HG03103 (cell line): ENCODE measurements around the gene PRMT2.
"Not testable (repeated sequence)": the region's sequence is repeated elsewhere in the genome, so short reads cannot be mapped to it uniquely, and the experiment has no call there.

Experiments used
- ATAC-seq: cut with Tn5 transposase; IDR thresholded peaks from one replicate; pipeline ENCODE4 v1.9.1; 2021; ENCODE audit warnings: low read depth; ENCODE audit not compliant: unreplicated experiment

The PRMT2 gene

GRCh38 chr21:46666941-46667740 lies 31.7 kb downstream of the PRMT2 start:
- no peak for ATAC-seq

GRCh38 chr21:46667741-46668380 lies 32.4 kb downstream of the PRMT2 start:
- ATAC-seq, result no peak

- no peak for ATAC-seq
These were observed 32.9 kb downstream of the PRMT2 start for GRCh38 chr21:46668381-46668780.

GRCh38 chr21:46668904-46669303 lies 33.4 kb downstream of the PRMT2 start:
- ATAC-seq, result not testable (repeated sequence)

GRCh38 chr21:46674430-46675007 lies 39.0 kb downstream of the PRMT2 start:
- no peak for ATAC-seq

GRCh38 chr21:46675595-46676280 lies 40.3 kb downstream of the PRMT2 start:
- ATAC-seq, result no peak

- ATAC-seq, result not testable (repeated sequence)
These were observed 41.1 kb downstream of the PRMT2 start for GRCh38 chr21:46676542-46676941.

- ATAC-seq, result not testable (repeated sequence)
These were observed 46.1 kb downstream of the PRMT2 start for GRCh38 chr21:46681593-46681992.

GRCh38 chr21:46698652-46699051 lies 63.2 kb downstream of the PRMT2 start:
- not testable (repeated sequence) for ATAC-seq

GRCh38 chr21:46699104-46699503 lies 63.6 kb downstream of the PRMT2 start:
- ATAC-seq, result not testable (repeated sequence)
